ENCODE data around the gene STAT6. TPM values are rescaled to one million over a fixed set of nuclear protein-coding genes. Genes with fewer than 3 reads are reported as not detected.

The STAT6 gene
- polyA plus RNA-seq, 1 donor (not counting 4 experiments of a cell fraction or from before 2014, with no cell fraction given): 113 TPM

DNA sequence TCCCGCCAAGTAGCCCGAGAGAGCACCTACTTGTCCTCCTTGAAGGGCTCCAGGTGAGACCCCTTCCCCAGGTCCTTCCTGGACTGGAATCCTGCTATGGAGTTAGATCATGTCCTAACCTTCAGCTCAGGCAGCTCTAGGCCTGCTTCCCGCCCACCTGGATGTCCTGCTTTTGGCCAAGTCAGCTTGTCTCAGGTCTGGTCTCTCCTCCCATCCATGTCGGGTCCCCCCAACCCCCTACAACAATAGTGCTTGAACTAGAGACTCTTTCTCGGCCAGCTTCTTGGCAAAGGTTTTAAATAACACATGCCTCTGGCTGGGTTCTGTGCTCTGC lies 18.7 kb downstream of the STAT6 start:
- no peak overlapping the region for H3K9ac ChIP-seq (ENCODE audit: control insufficient read depth, extremely low read depth, insufficient read depth, low read length)
- peaks cover 4% of the 10 kb centered on the region for H4K20me1 ChIP-seq (ENCODE audit: control insufficient read depth, extremely low read depth, insufficient read depth, low read length)
- dilution Hi-C loops (cut with MboI; ENCODE audit: extremely low pct_ligation_motif_present, low sequenced_read_pairs): no loop called here
- H3K4me1 ChIP-seq (ENCODE audit: control insufficient read depth, extremely low read depth, insufficient read depth, low read length): peaks cover 50% of the 10 kb centered on the region
- H3K27ac ChIP-seq (ENCODE audit: control insufficient read depth, insufficient read depth, low read length): no peak overlapping the region
- FAIRE-seq (no peak), DNase-seq (ENCODE audit: low read depth, low spot score) (no peak)
- no peak overlapping the region for H3K4me3 ChIP-seq (ENCODE audit: control insufficient read depth in 2 of 3, extremely low read depth in 1 of 3, insufficient read depth in 2 of 3, low read depth in 1 of 3, low read length in 3 of 3)
- no peaks in the 10 kb centered on the region for H3K27me3 ChIP-seq (ENCODE audit: control insufficient read depth, extremely low read depth, insufficient read depth, low read length)
- H3K4me2 ChIP-seq (ENCODE audit: control insufficient read depth, extremely low read depth, insufficient read depth, low read depth, low read length): no peak overlapping the region
- peaks cover 18% of the 10 kb centered on the region for H3K79me2 ChIP-seq (ENCODE audit: control insufficient read depth, insufficient read depth, low read length)
- H2AFZ ChIP-seq (ENCODE audit: control insufficient read depth, low read length): no peak overlapping the region
- peaks cover 13 to 27% of the 10 kb centered on the region in 2 experiments for H3K36me3 ChIP-seq (ENCODE audit: control insufficient read depth in 2 of 2, extremely low read depth in 1 of 2, insufficient read depth in 2 of 2, low read length in 2 of 2)
- no peak for TF ChIP-seq EZH2 (IDR thresholded peaks at IDR 0.05; ENCODE audit: low read length)
- TF ChIP-seq CTCF (optimal IDR thresholded peaks at IDR 0.05 in 1 of 3, IDR thresholded peaks at IDR 0.05 in 1 of 3, conservative IDR thresholded peaks at IDR 0.05 in 1 of 3; ENCODE audit: extremely low read depth in 1 of 3, insufficient read depth in 2 of 3, low read length in 3 of 3): no peak
- H3K9me3 ChIP-seq (ENCODE audit: control insufficient read depth, low read depth, low read length): no peaks in the 10 kb centered on the region
- H3K9me1 ChIP-seq (ENCODE audit: control insufficient read depth, extremely low read depth, insufficient read depth, low read length): no peaks in the 10 kb centered on the region

GRCh38 chr12:57091638-57092528 lies 19.3 kb downstream of the STAT6 start:
- Histone ChIP-seq H3K9ac (ENCODE audit: control insufficient read depth, extremely low read depth, insufficient read depth, low read length) (no peak overlapping the region), H3K9me1 (ENCODE audit: control insufficient read depth, extremely low read depth, insufficient read depth, low read length) (no peaks in the 10 kb centered on the region), H3K4me3 (ENCODE audit: control insufficient read depth in 2 of 3, extremely low read depth in 1 of 3, insufficient read depth in 2 of 3, low read depth in 1 of 3, low read length in 3 of 3) (no peak overlapping the region), H2AFZ (ENCODE audit: control insufficient read depth, low read length) (no peak overlapping the region), H4K20me1 (ENCODE audit: control insufficient read depth, extremely low read depth, insufficient read depth, low read length) (peaks cover 4% of the 10 kb centered on the region), H3K36me3 (ENCODE audit: control insufficient read depth in 2 of 2, extremely low read depth in 1 of 2, insufficient read depth in 2 of 2, low read length in 2 of 2) (peaks cover 10 to 21% of the 10 kb centered on the region in 2 experiments), H3K4me1 (ENCODE audit: control insufficient read depth, extremely low read depth, insufficient read depth, low read length) (peaks cover 49% of the 10 kb centered on the region), H3K9me3 (ENCODE audit: control insufficient read depth, low read depth, low read length) (no peaks in the 10 kb centered on the region), H3K4me2 (ENCODE audit: control insufficient read depth, extremely low read depth, insufficient read depth, low read depth, low read length) (no peak overlapping the region), H3K27ac (ENCODE audit: control insufficient read depth, insufficient read depth, low read length) (no peak overlapping the region), H3K79me2 (ENCODE audit: control insufficient read depth, insufficient read depth, low read length) (peaks cover 18% of the 10 kb centered on the region), H3K27me3 (ENCODE audit: control insufficient read depth, extremely low read depth, insufficient read depth, low read length) (no peaks in the 10 kb centered on the region)
- FAIRE-seq (no peak), DNase-seq (ENCODE audit: low read depth, low spot score) (no peak)
- dilution Hi-C loops (cut with MboI; ENCODE audit: extremely low pct_ligation_motif_present, low sequenced_read_pairs): no loop called here
- no peak for TF ChIP-seq CTCF (optimal IDR thresholded peaks at IDR 0.05 in 1 of 3, IDR thresholded peaks at IDR 0.05 in 1 of 3, conservative IDR thresholded peaks at IDR 0.05 in 1 of 3; ENCODE audit: extremely low read depth in 1 of 3, insufficient read depth in 2 of 3, low read length in 3 of 3)
- no peak for TF ChIP-seq EZH2 (IDR thresholded peaks at IDR 0.05; ENCODE audit: low read length)

Data from keratinocyte (primary cell).